HG03457 (cell line): Measurements from ENCODE around the gene PACS1.
"Not testable (repeated sequence)": the region's sequence is repeated elsewhere in the genome, so short reads cannot be mapped to it uniquely, and the experiment has no call there.

Experiments
- ATAC-seq: cut with Tn5 transposase; IDR thresholded peaks from one replicate; pipeline ENCODE4 v1.9.1; 2021; ENCODE audit warnings: moderate number of reproducible peaks; ENCODE audit not compliant: unreplicated experiment

Gene PACS1

DNA sequence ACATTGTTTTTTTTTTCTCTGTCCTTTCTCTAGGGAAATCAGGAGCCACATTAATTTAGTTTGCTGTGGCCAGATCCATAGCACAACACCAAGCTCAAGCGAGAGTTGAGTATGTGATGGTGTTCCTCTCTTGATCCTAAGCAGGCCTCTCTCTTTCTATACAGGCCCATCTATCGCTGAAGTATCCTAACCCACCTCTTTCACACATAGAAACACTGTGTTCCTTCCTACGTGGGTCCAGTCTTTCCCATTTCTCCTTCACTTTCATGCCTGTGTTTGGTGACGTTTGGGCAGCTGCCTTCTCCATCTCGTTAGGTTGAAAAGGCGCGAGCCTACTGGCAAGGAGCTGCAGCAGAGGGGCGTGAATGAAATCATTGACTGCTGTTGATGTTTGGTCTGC, 2.4 kb downstream of the PACS1 start:
- no peak for ATAC-seq

DNA sequence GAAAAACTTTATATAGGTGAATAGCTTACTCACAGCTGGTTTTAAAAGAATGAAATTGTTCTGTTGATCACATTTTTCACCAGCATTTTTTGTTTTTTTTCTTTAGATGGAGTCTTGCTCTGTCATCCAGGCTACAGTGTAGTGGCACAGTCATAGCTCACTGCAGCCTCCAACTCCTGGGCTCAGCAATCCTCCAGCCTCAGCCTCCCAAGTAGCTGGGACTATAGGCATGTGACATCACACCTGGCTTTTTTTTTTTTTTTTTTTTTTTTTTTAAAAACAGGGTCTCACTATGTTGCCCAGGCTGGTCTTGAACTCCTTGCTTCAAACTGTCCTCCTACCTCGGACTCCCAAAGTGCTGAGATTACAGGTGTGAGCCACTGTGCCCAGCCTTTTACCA, 3.6 kb downstream of the PACS1 start:
- ATAC-seq, result no peak

DNA sequence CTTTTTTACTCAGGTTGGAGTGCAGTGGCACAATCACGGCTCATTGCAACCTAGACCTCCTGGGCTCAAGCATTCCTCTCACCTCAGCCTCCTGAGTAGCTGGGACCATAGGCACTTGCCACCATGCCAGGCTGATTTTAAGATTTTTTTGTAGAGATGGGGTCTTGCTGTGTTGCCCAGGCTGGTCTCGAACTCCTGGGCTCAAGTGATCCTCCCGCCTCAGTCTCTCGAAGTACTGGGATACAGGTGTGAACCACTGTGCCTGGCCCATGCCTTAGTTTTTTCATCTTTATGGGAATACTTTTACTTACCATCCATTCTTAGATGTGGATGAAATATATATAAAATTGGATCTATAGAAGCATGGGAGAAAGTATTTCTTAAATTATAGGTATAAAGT, 5.2 kb downstream of the PACS1 start:
- no peak for ATAC-seq

GRCh38 chr11:66076561-66076960, 6.5 kb downstream of the PACS1 start:
- ATAC-seq, result no peak

- no peak for ATAC-seq
Observed at GRCh38 chr11:66077927-66078326, 7.9 kb downstream of the PACS1 start.

DNA sequence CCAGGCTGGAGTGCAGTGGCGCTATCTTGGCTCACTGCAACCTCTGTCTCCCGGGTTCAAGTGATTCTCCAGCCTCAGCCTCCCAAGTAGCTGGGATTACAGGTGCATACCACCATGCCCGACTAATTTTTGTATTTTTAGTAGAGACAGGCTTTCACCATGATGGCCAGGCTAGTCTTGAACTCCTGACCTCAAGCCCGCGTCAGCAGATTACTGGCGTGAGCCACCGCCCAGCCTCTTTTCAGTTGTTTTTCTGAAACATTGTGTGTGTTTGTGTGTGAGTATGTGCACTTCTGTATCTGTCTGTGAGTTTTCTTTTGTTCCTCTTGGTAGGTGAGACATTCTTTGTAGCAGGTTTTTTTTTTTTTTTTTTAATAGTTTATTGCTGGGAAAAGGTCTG, 8.9 kb downstream of the PACS1 start:
- ATAC-seq, result not testable (repeated sequence)

- no peak for ATAC-seq
Observed at GRCh38 chr11:66080055-66080817, 10.2 kb downstream of the PACS1 start.

GRCh38 chr11:66081505-66081904, 11.4 kb downstream of the PACS1 start:
- ATAC-seq, result no peak

GRCh38 chr11:66082946-66083698, 13.1 kb downstream of the PACS1 start:
- no peak for ATAC-seq

DNA sequence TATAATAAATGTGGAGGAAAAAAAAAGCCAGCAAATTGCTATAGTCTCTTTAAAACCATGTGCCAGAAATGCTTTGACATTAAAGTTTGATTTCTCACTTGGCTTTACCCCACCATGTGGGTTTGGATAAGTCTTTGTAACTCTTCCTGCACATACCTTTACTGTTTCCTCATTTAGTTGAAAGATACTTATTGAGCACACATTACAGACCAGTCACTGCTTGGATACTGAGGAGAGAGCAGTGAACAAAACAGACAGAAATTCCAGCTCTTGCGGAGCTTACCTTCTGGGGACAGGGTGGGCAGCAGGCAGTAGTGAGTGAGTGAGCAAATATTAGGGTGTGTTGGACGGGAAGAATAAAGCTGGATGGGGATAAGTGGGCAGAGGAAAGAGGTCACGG, 13.7 kb downstream of the PACS1 start:
- ATAC-seq, result no peak

DNA sequence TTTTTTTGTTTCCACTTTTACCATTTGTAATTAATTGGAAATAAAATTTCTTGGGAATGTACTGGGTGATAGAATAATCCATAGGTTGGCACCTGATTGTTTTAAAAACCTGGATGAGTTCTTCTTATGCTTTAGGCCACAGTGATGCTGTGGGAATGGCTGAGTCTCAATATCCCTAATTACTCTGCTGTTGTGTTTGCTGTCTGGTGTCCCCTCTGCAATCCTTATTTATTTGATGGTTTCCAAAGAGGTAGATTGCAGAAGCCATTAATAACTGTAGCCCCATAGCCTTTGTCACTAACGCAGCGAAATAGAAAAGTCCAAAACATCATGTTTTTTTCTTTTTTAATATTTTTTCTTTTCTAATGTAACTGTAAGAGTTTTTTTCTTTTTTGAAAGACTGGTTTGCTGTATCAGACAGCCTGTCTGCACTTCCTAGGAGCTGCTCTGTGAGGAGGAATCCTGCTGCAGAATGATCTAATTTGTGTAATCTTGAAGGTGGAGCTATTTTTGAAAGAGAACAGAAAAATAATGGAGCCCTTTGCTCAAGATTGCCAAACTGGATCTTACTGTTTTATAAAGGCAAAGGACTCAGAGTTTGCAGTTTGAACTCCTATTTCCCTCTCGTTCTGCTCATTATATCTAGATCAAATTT, 14.9 kb downstream of the PACS1 start:
- ATAC-seq, result no peak

GRCh38 chr11:66087148-66087908, 17.3 kb downstream of the PACS1 start:
- no peak for ATAC-seq

DNA sequence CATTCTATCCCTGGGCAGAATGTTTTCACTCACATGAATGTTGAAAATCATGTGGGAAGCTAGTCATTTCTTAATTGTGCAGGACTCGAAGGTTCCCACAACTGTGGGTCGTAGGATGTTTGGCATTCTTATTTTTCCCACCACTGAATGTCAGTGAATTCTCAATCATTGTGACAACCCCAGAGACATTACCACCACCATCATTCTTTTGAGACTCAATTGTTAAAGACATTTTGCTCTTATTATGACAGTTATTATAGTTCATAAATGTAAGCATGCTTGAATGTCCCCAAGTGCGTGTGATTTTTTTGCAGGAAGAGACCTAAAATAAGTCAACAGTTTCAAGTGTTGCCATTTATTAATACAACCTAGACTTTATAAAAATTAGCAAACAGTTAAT, 19.0 kb downstream of the PACS1 start:
- ATAC-seq, result no peak

DNA sequence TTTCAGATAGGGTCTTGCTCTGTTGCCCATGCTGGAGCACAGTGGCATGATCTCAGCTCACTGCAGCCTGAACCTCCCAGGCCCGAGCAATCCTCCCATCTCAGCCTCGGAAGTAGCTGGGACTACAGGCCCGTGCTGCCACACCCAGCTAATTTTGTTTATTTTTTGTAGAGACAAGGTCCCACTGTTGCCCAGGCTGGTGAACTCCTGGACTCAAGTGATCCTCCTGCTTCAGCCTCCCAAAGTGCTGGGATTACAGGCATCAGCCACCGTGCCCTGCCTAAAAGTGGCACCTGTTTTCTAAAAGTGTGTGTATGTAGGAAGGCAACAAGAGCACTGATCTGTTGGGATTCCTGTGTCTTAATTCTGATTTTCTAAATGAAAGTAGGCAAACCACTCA, 20.2 kb downstream of the PACS1 start:
- ATAC-seq, result no peak

- not testable (repeated sequence) for ATAC-seq
Observed at GRCh38 chr11:66092125-66092524, 22.1 kb downstream of the PACS1 start.

GRCh38 chr11:66099746-66100145, 29.7 kb downstream of the PACS1 start:
- ATAC-seq, result not testable (repeated sequence)

DNA sequence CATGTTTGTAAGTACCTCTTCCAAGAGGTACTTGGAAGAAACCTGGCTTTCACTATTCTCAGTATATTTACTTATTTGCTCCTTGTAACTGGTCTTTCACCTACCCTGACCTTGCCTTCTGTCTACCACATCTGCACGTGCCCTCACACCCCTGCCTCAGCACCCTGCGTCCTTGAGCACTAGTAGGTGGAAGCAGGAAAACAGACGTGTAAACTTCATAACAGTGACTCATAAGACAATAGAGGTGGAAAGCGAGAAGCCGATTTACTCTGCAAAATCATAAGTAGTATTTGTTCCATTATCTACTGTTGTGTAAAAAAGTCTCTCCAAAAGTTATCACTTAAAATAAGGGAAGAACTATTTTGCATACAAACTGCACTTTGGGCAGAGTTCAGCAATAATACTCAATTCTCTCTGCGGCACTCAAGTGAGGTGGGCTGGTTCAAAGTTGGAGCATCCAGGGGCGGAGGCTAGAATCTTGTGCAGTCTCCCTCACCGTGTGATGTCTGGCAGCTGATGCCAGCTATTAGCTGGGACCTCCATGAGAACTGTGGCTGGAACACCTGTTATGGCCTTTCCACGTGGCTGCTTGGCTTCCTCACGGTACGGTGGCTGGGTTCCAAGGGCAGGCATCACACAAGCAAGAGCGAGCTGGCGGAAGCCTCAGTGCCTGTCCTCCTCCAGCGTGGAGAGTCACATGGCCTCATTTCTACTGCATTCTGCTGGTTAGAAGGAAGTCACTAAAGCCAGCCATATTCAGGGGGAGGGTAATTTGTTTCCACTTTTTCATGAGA, 30.4 kb downstream of the PACS1 start:
- ATAC-seq, result peak; percentile 54

GRCh38 chr11:66101066-66101464, 31.0 kb downstream of the PACS1 start:
- no peak for ATAC-seq

- ATAC-seq, result no peak
Observed at GRCh38 chr11:66104057-66104638, 34.1 kb downstream of the PACS1 start.
